H1 (cell line): Measurements from ENCODE around the gene NEDD4L. TPM values are rescaled to one million over a fixed set of nuclear protein-coding genes. Genes with fewer than 3 reads are reported as not detected.

Experiments
- CTCF ChIA-PET: fragments of 300-600 bp; sonication (Branson Sonifier 250); formaldehyde crosslinking; loops from one replicate; lab custom pipeline; 2021; ENCODE audit not compliant: partially characterized antibody; lab: Charles Lee
- POLR2A ChIA-PET: fragments of 300-600 bp; sonication (Branson Sonifier 250); formaldehyde crosslinking; loops from one replicate; lab custom pipeline; 2021; ENCODE audit warnings: inconsistent platforms; ENCODE audit not compliant: partially characterized antibody; lab: Charles Lee
- DNase-seq, 2 experiments: peaks; one replicate each; pipeline versions ENCODE4 v3.0.0 to v3.0.0-alpha.2; 2010 to 2022; ENCODE audit warnings: low spot score in 2 of 2, low read depth in 1 of 2, mixed read lengths in 1 of 2
- FAIRE-seq: peaks from 2 replicates; lab custom pipeline; 2011; peaks lifted over from hg19 to GRCh38; lab: Jason Lieb, UNC
- H2AFZ ChIP-seq: 2 replicates; pipeline ENCODE4 v1.8.1; 2012; ENCODE audit warnings: low read length, inconsistent platforms
- H2AK5ac ChIP-seq: 2 replicates; pipeline ENCODE4 v1.6.1; 2013; ENCODE audit warnings: low read depth, low read length
- H2BK120ac ChIP-seq: replicated peaks from 2 replicates; pipeline ENCODE3; 2013; ENCODE audit warnings: low read depth, low read length, inconsistent platforms
- H2BK12ac ChIP-seq: 2 replicates; pipeline ENCODE4 v1.6.1; 2013; ENCODE audit warnings: low read depth, low read length
- H2BK15ac ChIP-seq: 2 replicates; pipeline ENCODE4 v1.6.1; 2013; ENCODE audit warnings: low read length
- H2BK20ac ChIP-seq: 2 replicates; pipeline ENCODE4 v1.6.1; 2013; ENCODE audit warnings: low read length
- H2BK5ac ChIP-seq: 2 replicates; pipeline ENCODE4 v1.6.1; 2013; ENCODE audit warnings: low read depth, low read length
- H3K14ac ChIP-seq: 2 replicates; pipeline ENCODE4 v1.6.1; 2013; ENCODE audit warnings: inconsistent platforms; ENCODE audit not compliant: insufficient read length
- H3K18ac ChIP-seq: 2 replicates; pipeline ENCODE4 v1.6.1; 2013; ENCODE audit warnings: low read length; ENCODE audit errors: extremely low read depth
- H3K23ac ChIP-seq: 2 replicates; pipeline ENCODE4 v1.6.1; 2013; ENCODE audit warnings: inconsistent platforms; ENCODE audit not compliant: insufficient read length
- H3K23me2 ChIP-seq: 2 replicates; pipeline ENCODE4 v1.6.1; 2013; ENCODE audit warnings: low read depth, low read length
- H3K27ac ChIP-seq: 2 replicates; pipeline ENCODE4 v1.6.1; 2011; ENCODE audit warnings: low read depth, low read length, inconsistent platforms
- H3K27me3 ChIP-seq, 4 experiments: replicated peaks in 1 of 4; 1 replicate in 1 of 4; 2 replicates in 3 of 4; pipeline versions ENCODE4 v1.6.1 to v1.8.1; 2011 to 2013; ENCODE audit warnings: low read length in 3 of 4, mild to moderate bottlenecking in 3 of 4, inconsistent platforms in 2 of 4, mixed read lengths in 2 of 4, moderate library complexity in 1 of 4; ENCODE audit not compliant: control insufficient read depth in 3 of 4, insufficient read depth in 3 of 4; ENCODE audit errors: extremely low read depth in 1 of 4
- H3K36me3 ChIP-seq, 4 experiments: 2 replicates each; pipeline versions ENCODE4 v1.6.1 to v1.8.1; 2011 to 2013; ENCODE audit warnings: mild to moderate bottlenecking in 4 of 4, low read length in 3 of 4, moderate library complexity in 2 of 4, control low read depth in 1 of 4, inconsistent platforms in 1 of 4; ENCODE audit not compliant: insufficient read depth in 4 of 4, control insufficient read depth in 2 of 4
- H3K4ac ChIP-seq: replicated peaks from 2 replicates; pipeline ENCODE3; 2013; ENCODE audit warnings: low read length, low read depth, mixed read lengths, inconsistent platforms; ENCODE audit not compliant: insufficient read length
- H3K4me1 ChIP-seq, 4 experiments: replicated peaks in 1 of 4; 1 replicate in 1 of 4; 2 replicates in 3 of 4; pipeline versions ENCODE4 v1.6.1 to v1.8.1; 2011 to 2013; ENCODE audit warnings: low read length in 3 of 4, inconsistent platforms in 2 of 4, mixed read lengths in 1 of 4; ENCODE audit not compliant: insufficient read depth in 4 of 4, control insufficient read depth in 3 of 4
- H3K4me2 ChIP-seq, 2 experiments: 2 replicates each; pipeline versions ENCODE4 v1.6.1 to v1.8.1; 2011 to 2013; ENCODE audit warnings: low read depth in 2 of 2, low read length in 2 of 2, control low read depth in 1 of 2, inconsistent platforms in 1 of 2, mild to moderate bottlenecking in 1 of 2; ENCODE audit not compliant: insufficient read depth in 1 of 2
- H3K4me3 ChIP-seq, 4 experiments: fragments of 200-600, 300-600 bp in 1 of 4; sonication (generic), shearing (Covaris generic), sonication (Bioruptor Twin) in 1 of 4; 2 replicates each; pipeline versions ENCODE4 v1.5.1 to v1.8.1; 2011 to 2016; ENCODE audit warnings: low read length in 4 of 4, low read depth in 3 of 4, control low read depth in 2 of 4, inconsistent platforms in 2 of 4, mild to moderate bottlenecking in 2 of 4, mixed read lengths in 1 of 4, moderate library complexity in 1 of 4; ENCODE audit not compliant: insufficient read depth in 2 of 4; ENCODE audit errors: extremely low read depth in 1 of 4
- H3K56ac ChIP-seq: replicated peaks from 2 replicates; pipeline ENCODE3; 2013; ENCODE audit warnings: low read depth, mild to moderate bottlenecking, mixed read lengths, low read length, inconsistent platforms; ENCODE audit not compliant: insufficient read length
- H3K79me1 ChIP-seq: 2 replicates; pipeline ENCODE4 v1.6.1; 2013; ENCODE audit warnings: low read depth, low read length, control low read depth
- H3K79me2 ChIP-seq, 2 experiments: 2 replicates each; pipeline versions ENCODE4 v1.6.1 to v1.8.1; 2012 to 2013; ENCODE audit warnings: low read length in 2 of 2, mild to moderate bottlenecking in 2 of 2, inconsistent platforms in 1 of 2; ENCODE audit not compliant: insufficient read depth in 2 of 2, control insufficient read depth in 1 of 2
- H3K9ac ChIP-seq, 4 experiments: replicated peaks in 1 of 4; 1 replicate in 1 of 4; 2 replicates in 3 of 4; pipeline versions ENCODE4 v1.6.1 to v1.8.1; 2011 to 2013; ENCODE audit warnings: low read depth in 3 of 4, low read length in 3 of 4, control low read depth in 2 of 4, mild to moderate bottlenecking in 2 of 4, moderate library complexity in 2 of 4, inconsistent platforms in 1 of 4; ENCODE audit errors: extremely low read depth in 1 of 4
- H3K9me3 ChIP-seq, 2 experiments: 2 replicates each; pipeline versions ENCODE4 v1.6.1 to v1.8.1; 2012 to 2013; ENCODE audit warnings: mild to moderate bottlenecking in 2 of 2, moderate library complexity in 2 of 2, control low read depth in 1 of 2, inconsistent platforms in 1 of 2, low read depth in 1 of 2, low read length in 1 of 2, mixed read lengths in 1 of 2; ENCODE audit not compliant: insufficient read depth in 2 of 2
- H4K20me1 ChIP-seq, 2 experiments: replicated peaks in 1 of 2; 2 replicates each; pipeline versions ENCODE3 to v1.8.1; 2011 to 2013; ENCODE audit warnings: inconsistent platforms in 2 of 2, low read length in 2 of 2, mild to moderate bottlenecking in 1 of 2; ENCODE audit not compliant: insufficient read depth in 2 of 2, control insufficient read depth in 1 of 2
- H4K5ac ChIP-seq: 2 replicates; pipeline ENCODE4 v1.6.1; 2013; ENCODE audit warnings: low read length, low read depth, mixed read lengths, inconsistent platforms; ENCODE audit not compliant: insufficient read length
- H4K8ac ChIP-seq: 2 replicates; pipeline ENCODE4 v1.8.0; 2013; ENCODE audit warnings: mild to moderate bottlenecking, moderate library complexity, low read length, inconsistent platforms; ENCODE audit not compliant: insufficient read depth; ENCODE audit errors: extremely low read depth
- H4K91ac ChIP-seq: replicated peaks from 2 replicates; pipeline ENCODE3; 2013; ENCODE audit warnings: low read length, mixed read lengths, inconsistent platforms; ENCODE audit not compliant: insufficient read length
- KDM1A ChIP-seq: fragments of 200-600, 300-600 bp; sonication (generic); IDR thresholded peaks from 2 replicates; pipeline ENCODE4 v1.7.1; 2016; ENCODE audit warnings: mild to moderate bottlenecking, low read length, borderline replicate concordance
- KDM4A ChIP-seq: IDR thresholded peaks from one replicate; pipeline ENCODE4 v1.7.1; 2012; ENCODE audit warnings: low read depth, mild to moderate bottlenecking, moderate library complexity, low read length, inconsistent platforms; ENCODE audit not compliant: severe bottlenecking
- WGBS, 2 experiments: shearing (Covaris generic) in 1 of 2; methylation state at CpG; one replicate each; pipeline versions ENCODE4 v1.1.6 to v1.1.7; 2013 to 2015; ENCODE audit warnings: low lambda C conversion rate in 2 of 2, mixed read lengths in 2 of 2, inconsistent platforms in 1 of 2, low coverage in 1 of 2, missing lambda C conversion rate in 1 of 2; ENCODE audit not compliant: insufficient replicate concordance in 2 of 2, insufficient coverage in 1 of 2, insufficient read length in 1 of 2; ENCODE audit errors: extremely low coverage in 1 of 2, missing lambda C conversion rate in 1 of 2; 5-methylcytosine and 5-hydroxymethylcytosine counted together
- polyA plus RNA-seq, 7 experiments: library from polyadenylated mRNA; depleted of rRNA in 3 of 7; stranded (reverse) in 5 of 7; unstranded in 2 of 7; fragments of >200 nt in 5 of 7; fragments of 200-250 nt in 2 of 7; gene quantifications; 1 replicate in 5 of 7; 2 replicates in 1 of 7; 4 replicates in 1 of 7; pipeline versions ENCODE4 v1.2.1 to v1.2.3, GENCODE V29; 2011 to 2013; ENCODE audit warnings: missing spikeins in 2 of 7, mixed read lengths in 2 of 7
- total RNA-seq: library from RNA; stranded (reverse); fragmentation: NEBNext Ultra II Directional; extraction: Animal tissue kit (Norgen Biotek cat#: 25700); gene quantifications from 2 replicates; pipeline ENCODE4 v1.2.1, GENCODE V29; 2021

The NEDD4L gene
- total and polyA plus RNA-seq, 2 of the 8 experiments (the other 6 are each of a cell fraction or from before 2014, with no cell fraction given), result 37.3 to 69.8 TPM

DNA sequence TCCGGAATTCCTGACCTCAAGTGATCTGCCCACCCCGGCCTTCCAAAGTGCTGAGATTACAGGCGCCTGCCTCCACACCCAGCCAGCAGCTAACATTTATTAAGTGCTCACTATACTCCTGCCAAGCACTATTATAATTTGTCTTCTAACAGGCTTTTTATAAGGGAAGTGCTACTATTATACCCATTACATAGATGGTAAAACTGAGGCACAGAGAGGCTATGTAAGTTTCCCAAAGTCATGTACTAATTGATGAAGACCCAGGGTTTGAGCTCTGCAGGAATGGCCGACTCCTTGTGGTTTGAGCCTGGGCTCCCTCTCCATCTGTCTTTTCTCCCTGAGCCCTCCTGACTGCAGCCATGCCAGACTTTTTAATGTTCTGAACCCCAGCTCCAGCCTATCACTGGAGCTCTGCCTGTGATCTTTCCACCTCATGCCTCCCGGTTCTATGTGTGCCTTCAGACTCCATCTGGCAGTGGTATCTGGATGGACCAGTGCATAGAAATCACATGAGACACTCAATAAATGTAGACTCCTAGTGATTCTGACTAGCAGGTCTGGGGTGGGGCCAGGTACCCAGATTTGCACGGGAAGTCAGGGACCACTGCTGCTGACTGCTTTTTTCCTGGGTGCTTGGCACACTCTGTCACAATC is 197.1 kb downstream of the NEDD4L start:
- Histone ChIP-seq H3K18ac (no peak overlapping the region), H2AK5ac (no peak overlapping the region), H3K4me1 (peaks cover 0 to 6% (median 2%) of the 10 kb centered on the region in 4 experiments; a peak in 6 of 7 replicates), H3K79me2 (peaks cover 0 to 55% of the 10 kb centered on the region in 2 experiments; a peak in 2 of 4 replicates), H3K4me2 (no peak overlapping the region), H3K56ac (no peak overlapping the region), H4K8ac (no peak overlapping the region), H2BK120ac (no peak overlapping the region), H3K23me2 (no peaks in the 10 kb centered on the region), H3K27ac (no peak overlapping the region), H3K9ac (no peak overlapping the region), H4K20me1 (peaks cover 2% of the 10 kb centered on the region in 2 experiments), H2BK15ac (no peak overlapping the region), H3K14ac (no peak overlapping the region), H3K9me3 (no peaks in the 10 kb centered on the region), H4K91ac (no peak overlapping the region), H3K36me3 (no peaks in the 10 kb centered on the region), H3K23ac (no peak overlapping the region), H2BK5ac (no peak overlapping the region), H3K4me3 (no peak overlapping the region), H3K27me3 (no peaks in the 10 kb centered on the region), H3K4ac (no peak overlapping the region), H2BK12ac (no peak overlapping the region), H3K79me1 (no peaks in the 10 kb centered on the region; the same call in 1 of the 2 replicates), H4K5ac (no peak overlapping the region), H2AFZ (no peak overlapping the region), H2BK20ac (no peak overlapping the region)
- WGBS, 2 experiments, result 93% methylated on average over 6 of the region's 6 CpGs; no CpG with 5 or more reads in 1 of the 2 experiments
- TF ChIP-seq KDM1A (peak; percentile 58), KDM4A (no peak)
- POLR2A ChIA-PET, result no interaction called here
- DNase-seq, result no peak
- CTCF ChIA-PET, result interaction anchor here (0.7 to 2.6 kb wide), 10 partner anchors 9 to 121 kb away, joined by 3 to 14 read pairs (median 3); no protein-coding TSS in a partner anchor
- FAIRE-seq, result no peak
